Activated CD4-positive, alpha-beta memory T cell treated with anti-CD3 and anti-CD28 coated beads for 36 hours (primary cell): ENCODE data around the gene MYO7A. TPM values are rescaled to one million over a fixed set of nuclear protein-coding genes. Genes with fewer than 3 reads are reported as not detected.

ENCODE experiments used
- CTCF ChIA-PET: fragments of 350-600 bp; sonication (Branson Sonifier 250); formaldehyde crosslinking; loops from one replicate; lab custom pipeline; 2021; ENCODE audit warnings: antibody characterized with exemption, inconsistent platforms; lab: Charles Lee
- POLR2A ChIA-PET: fragments of 350-600 bp; sonication (Branson Sonifier 250); formaldehyde crosslinking; loops from one replicate; lab custom pipeline; 2021; ENCODE audit warnings: antibody characterized with exemption; lab: Charles Lee
- DNase-seq: peaks from one replicate; pipeline ENCODE4 v3.0.0-alpha.2; 2020
- H3K27ac Mint-ChIP-seq: one replicate; pipeline ENCODE4 v1.8.0; 2021; ENCODE audit warnings: mixed read lengths
- H3K27me3 Mint-ChIP-seq: one replicate; pipeline ENCODE4 v1.8.0; 2021; ENCODE audit warnings: mixed read lengths
- H3K36me3 Mint-ChIP-seq: one replicate; pipeline ENCODE4 v1.8.0; 2021; ENCODE audit warnings: mixed read lengths
- H3K4me1 Mint-ChIP-seq: one replicate; pipeline ENCODE4 v1.8.0; 2021; ENCODE audit warnings: low read depth, mixed read lengths
- H3K4me3 Mint-ChIP-seq: one replicate; pipeline ENCODE4 v1.8.0; 2021; ENCODE audit warnings: mild to moderate bottlenecking, mixed read lengths
- H3K9me3 Mint-ChIP-seq: one replicate; pipeline ENCODE4 v1.8.0; 2021; ENCODE audit warnings: mixed read lengths
- intact Hi-C: fragments of 100-400 bp; cut with micrococcal nuclease; formaldehyde crosslinking; loops from one replicate; pipeline ENCODE4 v1.15.1; 2023
- total RNA-seq, 2 experiments: library from RNA; stranded (reverse); gene quantifications; one replicate each; pipeline ENCODE4 v1.2.3, GENCODE V29; 2021

Gene MYO7A
- under 1 TPM; 0.29 to 0.38 TPM for total RNA-seq

GRCh38 chr11:77127920-77128691 is at the start of gene MYO7A:
MYO7A (plus strand) TSS chr11:77128246; CDS start chr11:77130635, 2,389 bp downstream.
- DNase-seq, result no peak
- Mint-ChIP-seq H3K36me3 (no peaks in the 10 kb centered on the region), H3K27ac (no peak within 1 kb of the TSS), H3K4me1 (peaks cover 5% of the 10 kb centered on the region), H3K27me3 (peaks cover 2% of the 10 kb centered on the region), H3K9me3 (no peaks in the 10 kb centered on the region), H3K4me3 (peak within 1 kb of the TSS; percentile 29)
- intact Hi-C loops, result loop anchor here (1.0 to 2.0 kb wide), 2 partner anchors 60 to 421 kb away; no protein-coding TSS in a partner anchor
- ChIA-PET POLR2A (no interaction called here), CTCF (interaction anchor here (0.9 to 5.8 kb wide), 33 partner anchors 8 to 421 kb away, joined by 3 to 149 read pairs (median 5); no protein-coding TSS in a partner anchor)

GRCh38 chr11:77079666-77080065 is 48.4 kb upstream of the MYO7A start:
- Mint-ChIP-seq H3K4me1 (peaks cover 7% of the 10 kb centered on the region), H3K27me3 (no peaks in the 10 kb centered on the region), H3K4me3 (no peak overlapping the region), H3K36me3 (no peaks in the 10 kb centered on the region), H3K27ac (no peak overlapping the region), H3K9me3 (peaks cover 4% of the 10 kb centered on the region)
- intact Hi-C loops, result no loop called here
- POLR2A ChIA-PET, result no interaction called here
- DNase-seq, result no peak
- CTCF ChIA-PET, result interaction anchor here (0.6 to 1.5 kb wide), 2 partner anchors 160 to 491 kb away, joined by 3 to 4 read pairs; no protein-coding TSS in a partner anchor

GRCh38 chr11:77080643-77081210 is 47.3 kb upstream of the MYO7A start:
- POLR2A ChIA-PET, result no interaction called here
- Mint-ChIP-seq H3K27ac (no peak overlapping the region), H3K9me3 (peaks cover 4% of the 10 kb centered on the region), H3K4me3 (no peak overlapping the region), H3K4me1 (peaks cover 7% of the 10 kb centered on the region), H3K36me3 (no peaks in the 10 kb centered on the region), H3K27me3 (no peaks in the 10 kb centered on the region)
- intact Hi-C loops, result no loop called here
- DNase-seq, result no peak
- CTCF ChIA-PET, result interaction anchor here (1.5 kb wide), 1 partner anchor 161 kb away, joined by 4 read pairs; no protein-coding TSS in a partner anchor

GRCh38 chr11:77081381-77081851 is 46.6 kb upstream of the MYO7A start:
- H3K4me3 Mint-ChIP-seq, result no peak overlapping the region
- H3K9me3 Mint-ChIP-seq, result peaks cover 4% of the 10 kb centered on the region
- no peaks in the 10 kb centered on the region for H3K36me3 Mint-ChIP-seq
- intact Hi-C loops, result no loop called here
- ChIA-PET POLR2A (no interaction called here), CTCF (interaction anchor here (1.5 to 2.4 kb wide), 2 partner anchors 10 to 162 kb away, joined by 4 to 23 read pairs; no protein-coding TSS in a partner anchor)
- H3K4me1 Mint-ChIP-seq, result peaks cover 7% of the 10 kb centered on the region
- H3K27ac Mint-ChIP-seq, result no peak overlapping the region
- no peaks in the 10 kb centered on the region for H3K27me3 Mint-ChIP-seq
- DNase-seq, result no peak

GRCh38 chr11:77081976-77082836 is 45.8 kb upstream of the MYO7A start:
- intact Hi-C loops, result no loop called here
- H3K27ac Mint-ChIP-seq, result peak overlapping the region; percentile 89
- peaks cover 4% of the 10 kb centered on the region for H3K9me3 Mint-ChIP-seq
- H3K27me3 Mint-ChIP-seq, result no peaks in the 10 kb centered on the region
- H3K4me3 Mint-ChIP-seq, result peak overlapping the region; percentile 59
- no peak for DNase-seq
- no peaks in the 10 kb centered on the region for H3K36me3 Mint-ChIP-seq
- ChIA-PET POLR2A (interaction anchor here (0.9 kb wide), 1 partner anchor 13 kb away, joined by 3 read pairs; no protein-coding TSS in a partner anchor), CTCF (interaction anchor here (0.9 to 2.4 kb wide), 5 partner anchors 9 to 162 kb away, joined by 3 to 23 read pairs (median 4); partner anchors contain the start of gene CAPN5)
- peaks cover 7% of the 10 kb centered on the region for H3K4me1 Mint-ChIP-seq

- Mint-ChIP-seq H3K27ac (peak overlapping the region; percentile 89), H3K36me3 (no peaks in the 10 kb centered on the region), H3K4me3 (peak overlapping the region; percentile 59), H3K27me3 (no peaks in the 10 kb centered on the region), H3K4me1 (peaks cover 7% of the 10 kb centered on the region), H3K9me3 (peaks cover 4% of the 10 kb centered on the region)
- POLR2A ChIA-PET, result interaction anchor here (0.8 to 0.9 kb wide), 2 partner anchors 13 to 18 kb away, joined by 3 read pairs; no protein-coding TSS in a partner anchor
- intact Hi-C loops, result no loop called here
- peak; percentile 67 for DNase-seq
- CTCF ChIA-PET, result interaction anchor here (0.9 to 2.4 kb wide), 4 partner anchors 8 to 163 kb away, joined by 3 to 23 read pairs (median 4); partner anchors contain the start of gene CAPN5
Observed at GRCh38 chr11:77082838-77083565, 45.0 kb upstream of the MYO7A start.

- Mint-ChIP-seq H3K4me1 (peaks cover 7% of the 10 kb centered on the region), H3K27ac (peak overlapping the region; percentile 42), H3K9me3 (peaks cover 2% of the 10 kb centered on the region), H3K4me3 (no peak overlapping the region), H3K27me3 (no peaks in the 10 kb centered on the region), H3K36me3 (no peaks in the 10 kb centered on the region)
- intact Hi-C loops, result no loop called here
- no peak for DNase-seq
- CTCF ChIA-PET, result interaction anchor here (0.9 to 2.4 kb wide), 3 partner anchors 7 to 17 kb away, joined by 3 to 23 read pairs (median 4); partner anchors contain the start of gene CAPN5
- POLR2A ChIA-PET, result interaction anchor here (0.8 kb wide), 1 partner anchor 19 kb away, joined by 3 read pairs; no protein-coding TSS in a partner anchor
Observed at GRCh38 chr11:77083566-77084245, 44.3 kb upstream of the MYO7A start.

GRCh38 chr11:77084581-77085191 is 43.4 kb upstream of the MYO7A start:
- ChIA-PET CTCF (interaction anchor here (0.9 kb wide), 1 partner anchor 10 kb away, joined by 3 read pairs; no protein-coding TSS in a partner anchor), POLR2A (no interaction called here)
- peaks cover 7% of the 10 kb centered on the region for H3K4me1 Mint-ChIP-seq
- H3K4me3 Mint-ChIP-seq, result no peak overlapping the region
- no peaks in the 10 kb centered on the region for H3K36me3 Mint-ChIP-seq
- no peak for DNase-seq
- intact Hi-C loops, result no loop called here
- no peaks in the 10 kb centered on the region for H3K27me3 Mint-ChIP-seq
- no peak overlapping the region for H3K27ac Mint-ChIP-seq
- H3K9me3 Mint-ChIP-seq, result no peaks in the 10 kb centered on the region

- peaks cover 7% of the 10 kb centered on the region for H3K4me1 Mint-ChIP-seq
- no peak overlapping the region for H3K4me3 Mint-ChIP-seq
- H3K27me3 Mint-ChIP-seq, result no peaks in the 10 kb centered on the region
- intact Hi-C loops, result no loop called here
- POLR2A ChIA-PET, result no interaction called here
- H3K27ac Mint-ChIP-seq, result no peak overlapping the region
- CTCF ChIA-PET, result no interaction called here
- H3K9me3 Mint-ChIP-seq, result no peaks in the 10 kb centered on the region
- no peak for DNase-seq
- no peaks in the 10 kb centered on the region for H3K36me3 Mint-ChIP-seq
Observed at GRCh38 chr11:77085652-77086051, 42.4 kb upstream of the MYO7A start.
